GM18951 (cell line): ENCODE results near the gene BLOC1S4.
"Not testable (repeated sequence)": the region's sequence is repeated elsewhere in the genome, so short reads cannot be mapped to it uniquely, and the experiment has no call there.

Experiments used
- POLR2A ChIP-seq: IDR thresholded peaks from 4 replicates; pipeline ENCODE4 v1.6.1; 2011; ENCODE audit warnings: mild to moderate bottlenecking; ENCODE audit not compliant: insufficient read length, insufficient read depth; ENCODE audit errors: extremely low read depth
- in situ Hi-C: fragments of 300-500 bp; cut with MboI; formaldehyde crosslinking; loops from one replicate; pipeline ENCODE4 v1.12.0; 2022; ENCODE audit warnings: low sequenced_read_pairs, mixed read lengths, inconsistent platforms; ENCODE audit not compliant: unreplicated experiment

Gene BLOC1S4

GRCh38 chr4:6755088-6755753 is 39.2 kb downstream of the BLOC1S4 start:
- in situ Hi-C loops, result no loop called here
- no peak for TF ChIP-seq POLR2A

DNA sequence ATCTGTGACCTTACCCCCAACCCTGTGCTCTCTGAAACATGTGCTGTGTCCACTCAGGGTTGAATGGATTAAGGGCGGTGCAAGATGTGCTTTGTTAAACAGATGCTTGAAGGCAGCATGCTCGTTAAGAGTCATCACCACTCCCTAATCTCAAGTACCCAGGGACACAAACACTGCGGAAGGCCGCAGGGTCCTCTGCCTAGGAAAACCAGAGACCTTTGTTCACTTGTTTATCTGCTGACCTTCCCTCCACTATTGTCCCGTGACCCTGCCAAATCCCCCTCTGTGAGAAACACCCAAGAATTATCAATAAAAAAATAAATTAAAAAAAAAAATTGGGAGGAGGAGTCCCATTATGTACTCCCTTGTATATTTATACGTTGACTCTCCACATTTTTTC is 40.4 kb downstream of the BLOC1S4 start:
- in situ Hi-C loops, result not testable (repeated sequence)

DNA sequence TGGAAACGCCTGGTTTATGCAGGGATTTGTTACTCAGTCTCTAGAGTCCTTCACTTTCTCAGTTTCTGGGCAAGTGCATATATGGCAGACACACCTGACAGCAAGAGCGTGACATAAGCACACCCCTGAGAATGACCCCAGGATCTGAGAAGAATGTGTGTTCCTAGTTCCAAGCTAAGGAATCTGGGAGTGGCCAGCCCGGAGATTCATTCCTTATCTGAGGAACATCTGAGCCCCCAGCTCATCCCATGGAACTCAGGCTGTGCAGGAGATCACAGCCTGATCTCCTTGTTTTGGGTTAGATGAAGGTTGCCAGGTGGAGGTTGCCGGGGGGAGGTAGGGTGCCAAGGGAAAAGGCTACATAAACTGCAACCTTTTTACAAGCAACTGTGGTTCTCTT is 42.8 kb downstream of the BLOC1S4 start:
- in situ Hi-C loops, result no loop called here
- TF ChIP-seq POLR2A, result no peak

DNA sequence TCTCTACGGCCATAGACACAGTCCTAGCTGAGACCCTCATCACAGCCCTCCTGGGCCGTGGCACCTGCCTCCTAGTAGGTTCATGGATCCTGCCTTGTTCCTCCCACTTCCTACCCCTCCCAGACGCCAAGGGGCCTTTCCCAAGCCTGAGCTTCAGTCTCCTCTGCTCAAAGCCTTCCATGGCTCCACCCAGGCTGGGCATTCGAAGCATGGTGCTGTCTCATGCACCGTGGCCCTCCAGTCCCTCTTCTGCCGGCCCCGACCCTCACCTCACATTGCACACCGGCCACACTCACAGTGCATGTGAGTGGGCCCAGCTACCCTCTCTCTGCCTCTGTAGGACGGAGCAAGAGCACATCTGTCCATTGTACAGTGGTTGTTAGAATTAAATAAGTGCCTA is 44.9 kb downstream of the BLOC1S4 start:
- in situ Hi-C loops, result no loop called here
- no peak for TF ChIP-seq POLR2A

DNA sequence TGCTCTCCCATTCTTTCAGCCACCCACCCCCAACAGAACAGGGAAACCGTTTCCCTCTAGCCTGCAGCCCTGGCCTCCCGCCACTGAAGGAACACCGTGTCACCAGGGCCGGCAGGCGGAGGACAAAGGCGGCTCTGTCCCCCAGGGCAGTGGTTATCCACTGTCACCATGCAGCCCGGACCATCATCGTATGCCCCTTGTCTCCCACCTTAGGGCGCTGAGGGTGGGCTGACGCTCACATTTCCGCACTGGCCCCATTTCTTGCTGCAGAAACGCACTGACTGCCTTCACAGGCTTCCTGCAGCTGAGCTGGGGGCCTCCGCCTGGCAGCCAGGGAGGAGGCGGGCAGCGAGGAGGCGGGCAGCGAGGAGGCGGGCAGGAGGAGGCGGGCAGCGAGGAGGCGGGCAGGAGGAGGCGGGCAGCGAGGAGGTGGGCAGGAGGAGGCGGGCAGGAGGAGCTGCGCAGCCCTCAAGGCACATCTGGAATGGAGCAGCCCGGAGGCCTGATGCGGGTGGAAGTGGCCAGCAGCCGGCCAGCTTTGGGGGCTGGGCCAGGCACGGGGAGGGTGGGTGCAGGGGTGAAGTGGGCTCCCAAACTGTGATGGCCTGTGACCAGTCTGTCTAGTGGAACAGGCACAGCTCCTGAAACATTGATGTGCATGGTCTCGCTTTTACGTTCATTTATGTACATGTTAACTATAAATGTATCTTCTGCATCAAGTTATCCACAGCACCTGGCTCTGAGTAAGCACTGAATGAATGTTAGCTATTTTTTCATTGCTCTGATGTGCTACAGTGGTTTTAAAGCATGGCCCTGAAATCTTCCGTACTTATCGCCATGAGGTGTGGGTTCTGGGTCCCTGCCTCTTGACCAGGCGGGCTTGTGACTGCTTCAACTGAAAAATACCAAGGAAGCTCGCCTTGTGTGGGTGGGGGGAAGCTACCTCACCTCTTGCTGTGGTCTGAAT is 46.0 kb downstream of the BLOC1S4 start:
- in situ Hi-C loops, result no loop called here
- TF ChIP-seq POLR2A, result no peak

GRCh38 chr4:6763330-6763851 is 47.4 kb downstream of the BLOC1S4 start:
- in situ Hi-C loops, result no loop called here

GRCh38 chr4:6764976-6765620 is 49.1 kb downstream of the BLOC1S4 start:
- in situ Hi-C loops, result no loop called here
- TF ChIP-seq POLR2A, result no peak

More at GRCh38 chr4:6763330-6763851, 47.4 kb downstream of the BLOC1S4 start:
- no peak for TF ChIP-seq POLR2A

GRCh38 chr4:6765703-6766102 is 49.7 kb downstream of the BLOC1S4 start:
- TF ChIP-seq POLR2A, result no peak
- in situ Hi-C loops, result no loop called here
